NOMO-1 treated with DMSO at 0.1 percent for 48 hours (cell line): ENCODE results near the gene NMT1.

Experiments used
- DNase-seq: peaks from one replicate; lab custom pipeline; 2025; ENCODE audit not compliant: unreplicated experiment; lab: John Stamatoyannopoulos, UW

The NMT1 gene

DNA sequence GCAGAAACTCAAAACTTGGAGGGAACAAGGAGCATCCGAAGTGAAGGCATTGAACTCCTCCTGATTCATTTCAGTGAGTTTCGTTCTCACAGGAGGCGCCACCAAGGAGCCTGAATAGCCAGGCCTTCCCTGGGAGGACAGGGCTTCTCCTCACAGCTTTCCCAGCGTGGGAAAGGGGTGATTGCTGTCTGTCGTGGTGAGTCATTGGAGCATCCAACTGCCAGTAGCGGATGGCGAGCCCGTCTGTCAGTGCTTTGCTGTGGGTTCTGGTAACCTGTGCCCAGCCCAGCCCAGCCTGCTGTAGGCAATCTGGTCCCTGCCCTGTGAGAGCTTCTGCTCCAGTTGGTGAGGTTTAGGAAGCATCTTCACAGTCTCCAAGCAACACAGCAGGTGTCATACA lies 42.9 kb downstream of the NMT1 start:
- no peak for DNase-seq

DNA sequence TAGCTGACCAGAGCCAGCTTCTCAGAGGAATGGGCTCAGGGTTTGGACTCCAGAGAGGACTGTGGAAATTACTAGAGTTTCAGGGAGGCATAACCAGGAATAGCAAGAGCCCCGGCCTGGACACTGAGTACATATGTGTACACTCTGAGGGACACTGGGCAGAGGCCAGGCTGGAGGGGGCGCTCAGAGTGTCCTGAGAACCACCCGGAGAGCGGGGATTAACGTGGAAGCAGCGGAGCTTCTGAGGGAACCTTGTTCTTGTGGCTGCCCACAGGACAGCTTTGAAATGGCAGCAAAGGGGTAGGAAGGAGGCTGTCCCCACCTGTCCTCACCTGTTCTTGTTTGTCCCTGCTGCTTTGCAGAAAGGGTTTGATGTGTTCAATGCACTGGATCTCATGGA lies 43.4 kb downstream of the NMT1 start:
- no peak for DNase-seq

DNA sequence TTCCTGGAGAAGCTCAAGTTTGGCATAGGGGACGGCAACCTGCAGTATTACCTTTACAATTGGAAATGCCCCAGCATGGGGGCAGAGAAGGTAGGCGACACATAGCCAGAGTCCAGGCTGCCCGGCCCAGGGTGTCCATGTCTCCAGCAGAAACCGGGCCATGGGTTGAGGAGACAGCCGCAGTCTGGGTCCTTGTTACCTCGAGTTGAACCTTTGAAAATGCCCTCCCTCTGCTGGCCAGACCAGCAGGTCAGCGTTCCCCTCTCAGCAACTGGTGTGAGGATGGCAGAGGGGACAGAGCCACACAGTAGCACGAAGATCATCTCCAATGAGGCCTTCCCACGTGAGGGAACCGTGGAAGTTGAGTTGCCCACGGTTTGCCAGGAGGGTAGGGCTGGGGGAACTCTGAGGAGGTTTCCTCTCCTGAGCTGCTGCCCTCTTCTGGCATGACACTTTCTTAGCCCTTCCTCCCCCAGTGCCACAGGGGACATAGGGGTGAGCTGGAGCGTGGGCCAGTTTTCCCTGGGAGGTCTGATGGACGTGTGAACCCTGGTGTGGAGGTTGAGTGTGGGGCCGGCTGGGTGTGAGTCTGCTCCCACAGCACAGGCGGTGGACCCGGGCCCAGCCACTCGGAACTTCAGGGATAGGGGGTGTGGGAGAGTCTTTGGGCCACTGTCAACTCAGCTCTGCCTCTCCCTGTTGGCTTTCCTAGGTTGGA lies 43.9 kb downstream of the NMT1 start:
- DNase-seq = no peak

DNA sequence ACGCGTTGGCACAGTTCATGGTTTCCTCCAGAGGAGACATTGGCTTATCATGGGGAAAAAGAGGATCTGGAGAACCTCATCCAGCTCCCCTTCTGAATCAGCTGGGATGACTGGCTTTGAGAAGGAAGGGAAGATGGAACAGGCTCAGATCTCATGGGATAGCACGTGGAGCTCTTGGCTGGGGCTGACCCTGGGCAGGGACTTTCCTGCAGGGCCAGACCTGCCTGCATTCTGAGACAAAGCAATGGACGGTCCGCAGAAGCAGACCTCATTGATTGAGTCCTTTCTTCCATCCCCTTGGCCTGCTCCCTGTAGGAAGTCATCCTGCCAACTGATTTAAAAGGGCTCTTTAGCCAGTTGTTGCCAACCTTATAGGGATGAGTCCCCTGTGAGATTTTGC lies 45.0 kb downstream of the NMT1 start:
- DNase-seq = no peak

DNA sequence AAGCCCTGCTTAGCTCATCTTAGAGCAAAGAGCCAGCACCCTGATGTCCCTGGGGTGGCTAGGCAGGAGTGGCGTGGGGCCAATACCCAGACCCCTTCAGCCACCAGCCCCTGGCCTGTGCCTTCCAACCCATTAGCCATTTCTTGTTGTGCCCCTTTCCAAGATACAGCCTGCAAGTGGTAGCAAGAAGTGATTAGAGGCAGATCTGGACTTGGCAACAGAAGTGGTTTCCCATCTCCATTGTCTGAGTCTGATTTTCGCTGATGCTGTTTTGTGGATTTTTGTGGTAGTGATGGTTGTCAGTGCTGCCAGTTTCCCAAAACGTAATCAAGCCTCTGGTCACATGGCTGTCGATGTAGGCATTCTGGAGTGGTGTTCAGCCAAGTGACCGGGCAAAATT lies 45.5 kb downstream of the NMT1 start:
- DNase-seq = no peak

DNA sequence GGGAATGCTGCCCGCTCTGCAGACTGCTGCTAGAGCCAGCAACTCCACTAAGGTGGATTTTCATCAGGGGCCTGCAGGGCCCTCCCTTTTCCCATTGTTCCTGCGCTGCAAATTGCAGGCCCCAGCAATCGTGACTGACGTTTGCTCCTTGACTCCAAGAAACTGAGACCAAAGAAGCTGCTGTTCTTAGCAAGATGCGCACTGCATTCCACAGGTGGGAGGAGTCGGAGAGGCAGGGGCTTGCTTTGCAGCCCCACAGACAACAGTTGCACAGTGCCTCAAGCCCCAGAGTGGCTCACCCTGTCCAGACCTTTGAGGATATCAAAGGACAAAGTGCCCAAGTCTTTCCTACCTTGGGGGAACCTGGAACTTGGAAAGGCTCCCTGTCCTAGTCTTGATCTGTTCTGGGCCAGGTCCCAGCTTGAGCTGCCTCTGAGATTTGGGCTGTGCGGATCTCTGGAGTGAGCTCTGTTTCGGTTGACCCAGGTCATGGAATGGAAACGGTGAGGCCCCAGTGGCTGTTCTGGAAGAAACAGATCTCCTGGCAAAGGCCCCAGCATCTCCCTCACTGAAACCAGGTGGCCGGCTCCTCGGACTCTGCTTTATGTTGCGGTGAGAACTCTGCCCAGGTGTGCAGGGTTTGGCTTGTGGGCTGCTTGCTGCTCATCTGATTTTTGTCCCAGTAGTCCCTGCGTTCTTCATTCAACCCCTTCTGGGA lies 46.3 kb downstream of the NMT1 start:
- no peak for DNase-seq

DNA sequence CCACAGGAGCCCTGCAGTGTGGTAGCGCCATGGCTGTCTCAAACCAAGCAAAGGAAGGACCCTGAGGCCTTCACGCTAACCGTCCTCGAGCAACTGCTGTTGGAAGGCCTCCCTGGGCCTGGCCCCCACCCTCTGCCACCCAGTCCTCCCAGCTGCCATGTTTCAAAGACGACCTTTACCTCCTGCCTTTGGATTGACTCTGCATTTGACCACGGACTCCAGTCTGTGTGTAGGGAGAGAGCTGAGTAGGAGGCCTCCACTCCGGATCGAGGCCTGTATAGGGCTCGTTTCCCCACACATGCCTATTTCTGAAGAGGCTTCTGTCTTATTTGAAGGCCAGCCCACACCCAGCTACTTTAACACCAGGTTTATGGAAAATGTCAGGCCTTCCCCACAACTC lies 46.9 kb downstream of the NMT1 start:
- DNase-seq = no peak

DNA sequence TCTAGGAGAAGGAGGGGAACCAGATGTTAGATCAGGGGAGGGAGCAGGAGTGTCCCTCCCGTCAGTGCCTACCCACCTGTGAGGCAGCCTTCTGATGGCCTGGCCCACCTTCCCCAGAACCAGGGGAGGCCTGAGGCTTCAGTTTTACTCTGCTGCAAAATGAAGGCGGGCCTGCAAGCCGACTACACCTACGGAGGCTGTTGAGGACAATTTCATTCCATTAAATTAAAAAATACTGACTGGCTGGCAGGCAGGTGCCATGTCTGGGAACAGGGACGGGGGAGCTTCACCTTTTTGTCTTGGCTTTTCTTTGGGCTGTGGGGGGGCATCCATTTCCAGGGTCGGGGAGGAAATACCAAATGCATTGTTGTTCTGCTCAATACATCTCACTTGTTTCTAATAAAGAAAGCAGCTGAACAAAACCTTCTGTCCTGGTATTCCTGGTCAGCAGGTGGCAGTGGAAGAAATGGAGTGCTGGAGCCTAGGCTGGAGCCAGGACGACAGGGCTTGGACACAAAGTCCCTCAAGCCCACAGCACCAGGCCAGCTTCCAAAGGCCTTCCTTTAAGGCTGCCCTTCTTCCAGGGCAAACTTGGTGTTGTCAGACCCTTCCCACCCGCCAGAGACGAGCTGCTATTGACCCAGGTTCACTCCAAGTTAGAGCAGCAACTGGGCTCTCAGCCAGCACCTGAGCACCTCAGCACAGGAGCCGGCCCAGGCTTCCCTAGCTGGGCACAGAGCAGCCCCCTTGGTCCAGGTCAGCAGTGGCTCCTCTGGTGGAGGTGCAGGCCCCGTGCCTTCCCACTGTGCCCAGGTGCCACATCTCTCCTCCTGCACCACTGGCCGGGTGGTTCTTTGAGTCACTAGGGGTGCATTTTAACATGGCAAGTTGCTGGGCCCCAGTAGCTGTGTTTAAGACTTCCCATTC lies 47.7 kb downstream of the NMT1 start:
- DNase-seq = no peak

DNA sequence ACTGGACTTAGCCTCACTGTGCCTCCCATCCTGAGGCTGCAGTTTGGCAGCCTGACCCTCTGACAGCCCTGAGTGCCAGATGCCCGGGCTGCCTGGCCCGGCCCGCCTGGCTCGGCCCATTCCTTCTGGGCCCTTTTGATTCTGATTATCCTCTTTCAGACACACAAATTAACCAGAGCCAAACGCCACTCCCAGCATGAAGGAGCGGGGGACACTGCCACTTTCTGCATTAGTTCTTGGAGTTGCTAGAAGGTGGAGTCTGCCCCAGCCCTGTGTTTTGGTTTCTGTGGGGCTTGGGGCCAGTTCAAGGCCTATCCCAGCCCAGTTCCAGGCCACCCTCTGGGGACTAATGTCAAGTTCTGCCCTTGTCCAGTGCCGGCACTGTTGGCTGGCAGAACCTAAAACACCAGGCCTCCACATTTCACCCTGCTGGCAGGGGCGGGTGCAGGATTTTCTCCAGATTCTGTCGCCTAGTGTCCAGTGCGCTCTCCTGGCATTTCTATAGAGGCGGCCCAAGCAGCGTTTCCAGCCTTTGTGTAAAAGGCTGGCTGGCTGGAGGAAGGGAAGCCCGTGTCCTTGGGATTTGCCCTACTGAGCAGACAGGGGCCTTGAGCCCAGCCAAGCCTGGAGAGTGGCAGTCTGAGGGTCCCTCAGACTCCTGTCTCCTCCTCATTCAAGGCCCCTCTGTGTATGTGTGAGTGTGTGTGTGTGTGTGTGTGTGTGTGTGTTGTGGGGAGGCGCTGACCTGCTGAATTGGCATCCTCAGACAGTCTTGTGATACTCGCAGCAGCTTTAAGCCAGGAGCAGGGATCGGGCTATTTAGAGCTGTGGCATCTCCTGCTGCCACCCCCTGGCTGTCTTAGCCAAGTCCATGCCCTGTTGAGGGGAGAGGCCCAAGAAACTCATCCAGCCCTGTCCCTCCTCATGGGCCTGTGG lies 49.8 kb downstream of the NMT1 start:
- no peak for DNase-seq

DNA sequence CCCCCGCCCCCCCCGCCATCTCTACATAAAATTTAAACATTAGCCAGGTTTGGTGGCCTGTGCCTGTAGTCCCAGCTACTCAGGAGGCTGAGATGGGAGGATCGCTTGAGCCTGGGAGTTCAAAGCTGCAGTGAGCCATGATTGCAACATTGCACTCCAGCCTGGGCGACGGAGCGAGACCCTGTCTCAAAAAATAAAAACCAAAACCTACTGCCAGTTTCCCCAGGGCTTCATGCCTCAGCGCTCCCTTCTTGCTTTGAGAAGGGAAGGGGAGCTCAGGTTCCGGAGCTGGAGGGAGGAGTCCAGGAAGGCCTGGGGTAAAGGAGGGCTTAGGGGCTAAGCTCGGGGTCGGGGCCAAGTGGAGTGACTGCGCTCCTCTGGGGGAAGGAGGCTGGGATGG lies 50.7 kb downstream of the NMT1 start:
- no peak for DNase-seq

DNA sequence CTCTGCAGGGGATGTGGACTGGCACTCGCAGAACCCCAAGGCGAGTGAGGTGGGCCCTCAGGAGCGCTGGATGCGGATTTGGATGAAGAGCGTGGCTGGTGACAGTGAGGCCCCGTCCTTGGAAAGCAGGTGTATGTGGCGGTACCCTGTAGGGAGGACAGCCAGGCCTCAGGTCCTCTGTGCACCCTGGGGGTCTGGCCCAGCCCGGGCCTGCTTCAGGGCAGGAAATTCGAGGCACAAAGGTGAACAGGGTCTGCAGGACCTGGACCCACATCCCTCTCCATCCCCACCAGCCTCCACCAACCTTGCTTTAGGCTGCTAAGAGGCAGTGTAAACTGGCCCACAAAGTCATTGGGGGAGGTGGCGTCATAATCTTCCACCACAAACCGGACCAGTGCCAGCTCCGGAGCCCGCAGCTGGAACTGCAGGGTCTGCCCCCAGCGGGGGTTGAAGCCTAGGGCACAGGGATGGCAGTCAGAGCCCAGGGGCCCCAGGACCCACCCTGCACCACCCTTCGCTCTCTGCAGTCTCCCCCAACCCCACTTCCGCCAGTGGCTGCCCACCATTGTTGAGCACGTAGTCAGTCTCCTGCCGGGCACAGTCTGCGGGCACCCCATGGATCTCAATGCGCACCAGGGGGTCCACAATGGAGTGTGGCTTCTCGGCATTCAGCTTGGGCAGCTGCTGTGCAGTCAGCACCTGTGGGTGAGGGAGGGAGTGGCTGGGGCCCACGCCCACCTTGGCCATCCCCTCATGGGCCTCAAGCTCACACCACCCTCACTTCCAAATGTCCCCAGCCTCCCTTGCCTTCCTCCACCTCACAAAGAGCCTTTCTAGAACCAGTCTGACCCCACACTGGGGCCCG lies 51.7 kb downstream of the NMT1 start:
- DNase-seq = no peak

DNA sequence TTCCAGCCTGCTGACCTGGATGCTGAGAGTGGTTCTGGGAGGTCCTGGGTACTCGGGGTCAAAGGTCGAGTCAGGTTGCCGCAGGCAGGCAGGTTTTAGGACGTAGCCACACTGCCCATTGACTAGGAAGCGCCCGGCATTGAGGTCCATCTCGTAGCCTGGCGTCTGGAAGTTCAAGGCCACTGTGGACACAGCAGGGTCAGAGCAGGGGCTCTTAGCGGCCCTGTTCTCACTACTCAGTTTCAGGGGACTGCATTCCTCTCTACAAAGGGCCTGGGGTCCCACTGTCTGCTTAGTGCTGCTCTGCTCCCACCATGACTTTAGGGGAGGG lies 52.3 kb downstream of the NMT1 start:
- no peak for DNase-seq

DNA sequence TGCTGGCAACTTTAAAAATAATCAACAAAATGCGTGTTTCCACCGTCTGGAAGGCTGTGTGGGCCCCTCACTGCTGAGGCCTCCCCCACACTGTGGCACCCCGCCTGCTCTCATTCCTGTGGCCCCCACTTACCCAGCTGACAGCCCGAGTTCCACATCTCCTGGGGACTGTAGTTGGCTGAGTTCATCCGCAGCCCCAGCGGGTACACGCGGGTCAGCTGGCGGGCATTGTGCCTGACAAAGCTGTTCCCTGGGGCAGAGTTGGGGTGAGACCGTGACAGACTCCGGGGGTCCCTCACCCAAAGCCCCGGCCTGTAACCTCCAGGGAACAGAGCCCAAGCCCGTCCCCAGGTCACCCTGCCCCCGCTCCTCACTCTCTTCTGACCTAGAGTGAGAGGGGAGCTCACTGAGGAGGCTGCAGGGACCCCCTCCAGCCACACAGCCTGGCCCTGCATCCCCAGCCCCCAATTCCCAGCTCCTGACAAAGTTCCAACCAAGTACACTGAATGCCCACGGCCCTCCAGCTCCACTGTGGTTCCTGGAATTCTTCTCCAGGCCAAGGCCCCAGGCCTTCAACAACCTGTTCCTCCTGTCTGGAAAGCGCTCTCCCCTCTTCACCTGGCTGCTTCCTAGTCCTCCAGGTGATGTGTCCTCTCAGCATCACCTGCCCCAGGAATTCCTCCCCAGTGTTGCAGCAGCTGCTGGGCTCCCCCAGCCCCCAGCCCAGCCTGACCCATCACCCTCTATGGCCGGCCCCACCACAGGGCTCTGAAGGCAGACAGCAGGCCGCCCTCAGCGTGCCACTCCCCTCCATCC lies 53.2 kb downstream of the NMT1 start:
- DNase-seq = no peak

DNA sequence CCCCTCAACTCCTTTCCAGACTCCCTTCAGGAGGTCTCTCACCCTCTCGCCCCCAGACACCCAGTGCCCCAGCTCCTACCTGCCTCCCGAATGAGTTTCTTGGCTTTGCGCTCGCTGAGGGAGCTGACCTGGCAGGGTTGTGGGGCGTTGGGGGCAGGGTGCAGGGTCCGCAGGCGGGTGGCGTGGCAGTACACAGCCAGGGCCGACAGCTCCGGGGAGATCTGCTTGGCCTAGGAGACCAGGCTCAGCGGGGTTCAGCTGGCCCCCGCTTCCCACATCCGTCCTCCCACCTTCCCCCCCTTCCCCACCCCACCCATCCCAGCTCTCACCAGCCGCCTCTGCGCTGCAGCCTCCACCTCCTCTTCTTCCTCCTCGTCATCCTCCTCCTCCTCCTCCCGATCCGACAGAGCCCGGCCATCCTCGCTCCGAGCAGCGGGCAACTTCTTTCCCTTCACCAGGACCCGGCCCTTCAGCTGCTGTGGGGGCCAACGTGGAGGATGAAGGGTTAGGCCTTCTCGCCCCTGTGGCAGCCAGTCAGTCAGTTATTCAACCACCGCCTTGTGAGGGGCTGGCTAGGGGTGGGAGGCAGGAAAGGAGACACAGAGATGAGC lies 54.0 kb downstream of the NMT1 start:
- DNase-seq = no peak

DNA sequence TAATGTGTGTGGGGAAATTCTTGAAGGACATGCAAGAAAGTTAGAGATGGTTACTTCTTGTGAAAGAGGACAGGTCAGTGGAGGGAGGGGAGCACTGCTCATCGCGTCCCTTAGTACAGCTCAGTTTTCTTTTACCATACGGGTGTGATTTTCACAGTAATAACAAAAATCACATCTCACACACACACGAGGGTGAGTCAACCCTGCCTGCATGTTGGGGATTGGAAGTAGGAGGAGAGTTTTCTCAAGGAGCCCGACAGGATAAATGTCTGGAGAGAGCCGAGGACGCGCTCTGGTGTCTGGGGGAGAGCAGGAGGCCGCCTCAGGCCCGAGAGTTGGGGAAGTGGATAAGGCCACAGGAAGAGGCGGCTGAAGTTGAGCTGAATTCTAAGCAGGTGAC lies 54.8 kb downstream of the NMT1 start:
- DNase-seq = no peak

DNA sequence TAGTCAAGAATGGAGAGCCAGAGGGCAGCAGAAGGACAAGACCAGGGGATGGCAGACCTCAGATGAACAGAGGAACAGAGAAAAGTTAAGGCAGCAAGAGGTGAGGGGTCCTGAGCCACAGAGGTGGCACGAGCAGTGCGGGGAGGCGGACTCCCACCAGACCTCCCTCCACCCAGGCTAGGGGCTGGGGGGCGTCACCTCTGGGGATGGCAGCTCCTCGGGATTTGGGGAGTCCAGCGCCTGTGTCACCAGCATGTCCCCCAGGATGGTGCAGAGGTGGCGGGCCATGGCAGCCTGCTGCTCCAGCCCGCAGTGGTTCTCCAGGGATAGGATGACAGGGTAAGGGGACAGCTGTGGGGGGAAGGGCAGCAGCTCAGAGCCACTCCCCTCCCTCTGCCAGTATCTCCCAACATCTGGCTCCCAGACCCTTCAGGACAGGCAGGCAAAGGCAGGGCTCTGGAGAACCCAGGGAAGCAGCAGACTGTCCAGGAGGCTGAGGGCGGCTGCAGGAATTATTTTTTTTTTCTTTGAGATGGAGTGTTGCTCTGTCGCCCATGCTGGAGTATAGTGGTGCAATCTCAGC lies 55.4 kb downstream of the NMT1 start:
- no peak for DNase-seq

DNA sequence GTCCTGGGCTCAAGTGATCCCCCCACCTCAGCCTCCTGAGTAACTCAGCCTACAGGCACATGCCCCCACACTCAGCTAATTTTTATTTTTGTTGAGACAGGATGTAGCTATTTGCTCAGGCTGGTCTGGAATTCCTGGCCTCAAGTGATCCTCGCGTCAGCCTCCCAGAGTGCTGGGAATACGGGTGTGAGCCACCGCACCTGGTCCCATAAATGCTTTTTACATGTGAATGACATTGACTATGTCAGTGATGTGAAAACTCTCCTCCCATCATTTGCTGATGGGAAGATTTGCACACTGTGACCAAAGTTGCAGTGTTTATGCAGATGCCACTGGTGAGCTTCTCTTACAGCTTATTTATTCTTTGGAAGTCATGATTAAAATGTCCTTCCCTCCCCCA lies 56.2 kb downstream of the NMT1 start:
- no peak for DNase-seq
